SW 1271 (cell line): Measurements from ENCODE around the gene P2RX7.

Experiments used
- DNase-seq, 2 experiments: peaks; one replicate each; lab custom pipeline; 2025; lab: John Stamatoyannopoulos, UW

The P2RX7 gene

GRCh38 chr12:121110211-121110940, 22.3 kb upstream of the P2RX7 start:
- DNase-seq = peak in 1 of 2 experiments; percentile 43

GRCh38 chr12:121111684-121112083, 21.0 kb upstream of the P2RX7 start:
- DNase-seq = no peak

- DNase-seq = no peak
Measured at GRCh38 chr12:121112496-121112895, 20.2 kb upstream of the P2RX7 start.

GRCh38 chr12:121113057-121113456, 19.6 kb upstream of the P2RX7 start:
- no peak for DNase-seq

- no peak for DNase-seq
Measured at GRCh38 chr12:121114019-121114639, 18.5 kb upstream of the P2RX7 start.

GRCh38 chr12:121114806-121115205, 17.9 kb upstream of the P2RX7 start:
- no peak for DNase-seq

GRCh38 chr12:121115530-121115929, 17.1 kb upstream of the P2RX7 start:
- no peak for DNase-seq

- no peak for DNase-seq
Measured at GRCh38 chr12:121116318-121117225, 16.1 kb upstream of the P2RX7 start.

- DNase-seq = no peak
Measured at GRCh38 chr12:121117226-121117777, 15.4 kb upstream of the P2RX7 start.

GRCh38 chr12:121120323-121120722, 12.4 kb upstream of the P2RX7 start:
- no peak for DNase-seq

- no peak for DNase-seq
Measured at GRCh38 chr12:121120989-121121755, 11.5 kb upstream of the P2RX7 start.

GRCh38 chr12:121121805-121122204, 10.9 kb upstream of the P2RX7 start:
- no peak for DNase-seq

GRCh38 chr12:121123488-121123887, 9.2 kb upstream of the P2RX7 start:
- no peak for DNase-seq

GRCh38 chr12:121124402-121125109, 8.1 kb upstream of the P2RX7 start:
- peak; percentile 60 to 88 for DNase-seq

- DNase-seq = no peak
Measured at GRCh38 chr12:121127501-121127900, 5.2 kb upstream of the P2RX7 start.

- DNase-seq = no peak
Measured at GRCh38 chr12:121128908-121129810, 3.5 kb upstream of the P2RX7 start.

- no peak for DNase-seq
Measured at GRCh38 chr12:121129811-121130147, 2.9 kb upstream of the P2RX7 start.

- no peak for DNase-seq
Measured at GRCh38 chr12:121130866-121131373, 1.8 kb upstream of the P2RX7 start.

GRCh38 chr12:121131941-121132341, 735 bp upstream of the P2RX7 start:
- no peak for DNase-seq

GRCh38 chr12:121133838-121134237, 1.2 kb downstream of the P2RX7 start:
- DNase-seq = no peak
